Mesothelial cell of epicardium (in vitro differentiated cells): ENCODE data around the gene TOR4A. TPM values are rescaled to one million over a fixed set of nuclear protein-coding genes. Genes with fewer than 3 reads are reported as not detected.

ENCODE experiments used
- DNase-seq, 2 experiments: peaks; one replicate each; pipeline ENCODE4 v3.0.0; 2021; ENCODE audit warnings: low spot score in 2 of 2; ENCODE audit not compliant: unreplicated experiment in 2 of 2
- H3K27ac Mint-ChIP-seq: 2 replicates; pipeline ENCODE4 v1.8.0; 2021; ENCODE audit warnings: mixed read lengths
- H3K27me3 Mint-ChIP-seq: 2 replicates; pipeline ENCODE4 v1.8.0; 2021; ENCODE audit warnings: low read depth, mixed read lengths
- H3K36me3 Mint-ChIP-seq: 2 replicates; pipeline ENCODE4 v1.8.0; 2021; ENCODE audit warnings: mixed read lengths
- H3K4me1 Mint-ChIP-seq: 2 replicates; pipeline ENCODE4 v1.8.0; 2021; ENCODE audit warnings: mixed read lengths
- H3K4me3 Mint-ChIP-seq: 2 replicates; pipeline ENCODE4 v1.8.0; 2021; ENCODE audit warnings: mild to moderate bottlenecking, moderate library complexity, mixed read lengths
- H3K9me3 Mint-ChIP-seq: 2 replicates; pipeline ENCODE4 v1.8.0; 2021; ENCODE audit warnings: mixed read lengths
- total RNA-seq: library from RNA; stranded (reverse); gene quantifications from 3 replicates; pipeline ENCODE4 v1.2.1, GENCODE V29; 2021
- TF ChIP-seq, protein P1 (sequence below): fragments of 200-600 bp; sonication (generic); IDR thresholded peaks from one replicate; pipeline ENCODE4 v1.5.0; 2021; ENCODE audit warnings: antibody characterized with exemption; ENCODE audit not compliant: unreplicated experiment

The TOR4A gene
- total RNA-seq, 1 donor from 2014 or later: 6.5 TPM

DNA sequence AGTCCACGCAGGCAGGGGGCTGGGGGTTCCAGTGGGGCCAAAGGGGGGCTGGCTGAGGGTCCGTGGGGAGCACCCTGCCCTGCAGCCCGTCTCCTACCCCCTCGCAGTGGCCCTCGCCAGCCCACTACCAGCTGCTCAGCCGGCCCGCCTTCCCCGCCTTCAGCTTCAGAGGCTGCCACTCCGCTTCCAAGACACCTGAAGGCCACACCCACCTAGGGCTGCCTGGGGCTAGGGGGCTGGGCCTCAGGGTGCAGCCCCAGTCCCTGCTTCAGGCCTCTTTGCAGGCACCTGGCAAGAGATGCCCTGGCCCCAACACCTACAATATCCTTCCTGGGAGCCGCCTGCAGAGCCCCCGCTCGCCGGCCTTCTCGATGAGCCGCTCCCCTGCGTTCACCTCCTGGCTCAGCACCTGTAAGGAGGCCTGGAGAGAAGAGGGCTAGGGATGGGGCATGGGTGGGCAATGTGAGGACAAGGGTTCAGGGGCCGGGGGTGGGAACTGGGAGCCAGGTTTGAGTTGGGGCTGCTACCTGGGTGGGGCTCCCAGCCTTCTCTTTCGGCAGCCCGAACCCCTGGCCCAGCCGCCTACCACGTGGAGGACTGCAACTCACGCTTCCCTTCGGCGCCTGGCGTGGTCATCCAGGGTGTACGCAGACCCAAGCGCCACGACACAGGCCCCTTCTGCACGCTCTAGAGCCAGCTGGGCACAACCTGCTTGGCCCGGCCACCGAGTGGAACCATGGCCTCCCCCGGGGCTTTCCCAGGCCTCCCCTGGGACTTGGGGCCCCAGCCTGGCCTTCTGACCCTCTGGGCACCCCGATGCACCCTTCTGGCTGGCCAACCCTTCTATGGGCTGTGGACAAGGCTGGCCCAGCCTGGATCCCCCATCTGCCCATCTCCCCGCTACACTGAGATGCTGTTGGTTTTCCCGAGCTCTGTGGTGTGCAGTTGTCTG, 24.7 kb upstream of the TOR4A start:
- H3K36me3 Mint-ChIP-seq: no peaks in the 10 kb centered on the region
- peaks cover 14% of the 10 kb centered on the region for H3K4me1 Mint-ChIP-seq

DNA sequence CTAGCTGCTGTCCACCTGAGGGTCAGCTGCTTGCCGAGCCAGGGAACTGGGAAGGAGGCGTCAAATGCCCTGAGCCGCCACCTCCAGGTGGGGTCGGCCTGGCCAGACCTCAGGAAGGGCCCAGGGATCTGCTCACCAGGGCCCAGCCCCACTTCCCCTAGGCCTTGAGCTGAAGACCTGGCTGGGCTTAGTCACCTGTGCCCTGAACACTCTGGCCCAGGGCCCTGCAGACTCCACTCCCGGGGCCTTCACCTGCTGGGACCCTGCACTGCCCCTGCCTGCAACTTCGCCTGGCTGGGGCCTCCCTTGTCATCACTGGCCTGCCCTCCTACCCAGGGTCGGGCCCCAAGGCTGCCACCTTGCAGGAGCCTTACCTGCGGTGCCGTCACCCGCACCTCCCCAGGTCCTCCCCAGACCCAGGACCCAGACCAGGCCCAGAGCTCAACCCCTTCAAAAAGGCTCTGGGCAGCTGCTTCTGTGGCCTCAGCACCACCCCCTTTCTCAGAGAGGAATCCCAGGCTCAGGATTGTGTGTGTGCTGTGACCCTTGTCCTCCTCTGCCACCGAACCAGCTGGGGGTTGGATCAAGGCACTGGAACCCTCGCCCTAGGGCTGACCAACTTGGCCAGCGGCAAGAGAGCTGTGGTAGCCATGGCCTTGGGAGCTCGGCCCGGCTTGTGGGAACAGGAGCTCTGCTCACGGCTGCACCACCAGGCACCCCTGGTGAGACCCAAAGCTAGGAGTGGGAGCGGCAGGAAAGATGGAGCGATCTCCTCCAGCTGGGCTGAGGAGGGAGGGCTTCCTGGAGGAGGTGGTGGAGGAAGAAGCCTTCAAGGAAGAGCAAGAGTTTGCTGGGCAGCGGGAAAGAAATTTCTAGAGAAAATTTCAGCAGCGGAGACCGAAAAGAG, 23.6 kb upstream of the TOR4A start:
- Mint-ChIP-seq H3K4me1 (peaks cover 14% of the 10 kb centered on the region), H3K9me3 (no peaks in the 10 kb centered on the region), H3K27me3 (no peaks in the 10 kb centered on the region), H3K4me3 (peak overlapping the region; percentile 84), H3K27ac (peak overlapping the region; percentile 51), H3K36me3 (no peaks in the 10 kb centered on the region)
- no peak for DNase-seq
- TF ChIP-seq, protein P1, sequence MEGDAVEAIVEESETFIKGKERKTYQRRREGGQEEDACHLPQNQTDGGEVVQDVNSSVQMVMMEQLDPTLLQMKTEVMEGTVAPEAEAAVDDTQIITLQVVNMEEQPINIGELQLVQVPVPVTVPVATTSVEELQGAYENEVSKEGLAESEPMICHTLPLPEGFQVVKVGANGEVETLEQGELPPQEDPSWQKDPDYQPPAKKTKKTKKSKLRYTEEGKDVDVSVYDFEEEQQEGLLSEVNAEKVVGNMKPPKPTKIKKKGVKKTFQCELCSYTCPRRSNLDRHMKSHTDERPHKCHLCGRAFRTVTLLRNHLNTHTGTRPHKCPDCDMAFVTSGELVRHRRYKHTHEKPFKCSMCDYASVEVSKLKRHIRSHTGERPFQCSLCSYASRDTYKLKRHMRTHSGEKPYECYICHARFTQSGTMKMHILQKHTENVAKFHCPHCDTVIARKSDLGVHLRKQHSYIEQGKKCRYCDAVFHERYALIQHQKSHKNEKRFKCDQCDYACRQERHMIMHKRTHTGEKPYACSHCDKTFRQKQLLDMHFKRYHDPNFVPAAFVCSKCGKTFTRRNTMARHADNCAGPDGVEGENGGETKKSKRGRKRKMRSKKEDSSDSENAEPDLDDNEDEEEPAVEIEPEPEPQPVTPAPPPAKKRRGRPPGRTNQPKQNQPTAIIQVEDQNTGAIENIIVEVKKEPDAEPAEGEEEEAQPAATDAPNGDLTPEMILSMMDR: no peak

More for the DNA sequence above, 24.7 kb upstream of the TOR4A start:
- TF ChIP-seq, protein P1: no peak
- DNase-seq: no peak
- Mint-ChIP-seq H3K4me3 (no peak overlapping the region), H3K27ac (no peak overlapping the region), H3K27me3 (no peaks in the 10 kb centered on the region), H3K9me3 (no peaks in the 10 kb centered on the region)

GRCh38 chr9:137254624-137255447, 22.7 kb upstream of the TOR4A start, which contains the start of gene NELFB:
Gene NELFB (plus strand): TSS chr9:137255327.
- Mint-ChIP-seq H3K9me3 (no peaks in the 10 kb centered on the region), H3K27ac (peak within 1 kb of the TSS; percentile 51), H3K27me3 (no peaks in the 10 kb centered on the region), H3K4me3 (peak within 1 kb of the TSS; percentile 89), H3K4me1 (peaks cover 14% of the 10 kb centered on the region), H3K36me3 (no peaks in the 10 kb centered on the region)
- TF ChIP-seq, protein P1: no peak
- DNase-seq: peak; percentile 92 to 99

- no peak for DNase-seq
- Mint-ChIP-seq H3K4me3 (peak overlapping the region; percentile 89), H3K36me3 (no peaks in the 10 kb centered on the region), H3K9me3 (no peaks in the 10 kb centered on the region), H3K27me3 (no peaks in the 10 kb centered on the region), H3K27ac (no peak overlapping the region), H3K4me1 (peaks cover 14% of the 10 kb centered on the region)
- TF ChIP-seq, protein P1: no peak
Measured at GRCh38 chr9:137255448-137256114, 21.9 kb upstream of the TOR4A start.
